Dermis microvascular lymphatic vessel endothelial cell (primary cell): Measurements from ENCODE around the gene ZNF317. TPM values are rescaled to one million over a fixed set of nuclear protein-coding genes. Genes with fewer than 3 reads are reported as not detected.
"Not testable (repeated sequence)": the region's sequence is repeated elsewhere in the genome, so short reads cannot be mapped to it uniquely, and the experiment has no call there.

Experiments used
- DNase-seq, 2 donors: peaks; one replicate each; pipeline versions ENCODE4 v3.0.0 to v3.0.0-alpha.2; 2010; ENCODE audit warnings: low read depth in 2 of 2
- total RNA-seq: library from RNA; depleted of rRNA; stranded (reverse); fragments of >200 nt; gene quantifications from 2 replicates; pipeline ENCODE4 v1.2.1, GENCODE V29; 2014

Gene ZNF317
- total RNA-seq, 1 donor from 2014 or later: 8.0 TPM

GRCh38 chr19:9171393-9171991, 31.3 kb downstream of the ZNF317 start:
- DNase-seq: no peak

- DNase-seq: no peak
Measured at GRCh38 chr19:9175326-9175725, 35.1 kb downstream of the ZNF317 start.

- no peak for DNase-seq
Measured at GRCh38 chr19:9178901-9179300, 38.7 kb downstream of the ZNF317 start, which contains the start of gene OR7D2. Gene OR7D2 (plus strand): TSS chr19:9178979. CDS start chr19:9185782, 6,803 bp downstream.

- no peak for DNase-seq
Measured at GRCh38 chr19:9183000-9183399, 42.8 kb downstream of the ZNF317 start.

GRCh38 chr19:9187191-9187590, 47.0 kb downstream of the ZNF317 start:
- no peak for DNase-seq

GRCh38 chr19:9189535-9189934, 49.3 kb downstream of the ZNF317 start:
- no peak for DNase-seq

GRCh38 chr19:9198044-9198443, 57.8 kb downstream of the ZNF317 start:
- DNase-seq: not testable (repeated sequence)

- peak; percentile 21 to 66 for DNase-seq
Measured at GRCh38 chr19:9205501-9206113, 65.4 kb downstream of the ZNF317 start.

Other genes with a start within 250 kb of the ZNF317 start
- gene MUC16, start 130.0 kb upstream of the ZNF317 start, total RNA-seq: not detected in 2 replicates
- not detected in 2 replicates for gene OR1M1, start 53.3 kb upstream of the ZNF317 start, total RNA-seq
- gene OR7G2, start 32.9 kb upstream of the ZNF317 start, total RNA-seq: not detected in 2 replicates
- gene OR7G1, start 24.6 kb upstream of the ZNF317 start, total RNA-seq: not detected in 2 replicates
- not detected in 2 replicates for gene OR7G3, start 13.4 kb upstream of the ZNF317 start, total RNA-seq
- gene OR7D2, start 38.6 kb downstream of the ZNF317 start, total RNA-seq: under 0.01 and 0.25 TPM in 2 replicates
- not detected in 2 replicates for gene OR7D4, start 79.2 kb downstream of the ZNF317 start, total RNA-seq
- not detected in 2 replicates for gene OR7E24, start 110.5 kb downstream of the ZNF317 start, total RNA-seq
- gene ZNF699, start 169.4 kb downstream of the ZNF317 start, total RNA-seq: 4.6 and 4.9 TPM in 2 replicates
- 8.3 and 11.8 TPM in 2 replicates for gene ZNF559, start 183.8 kb downstream of the ZNF317 start, total RNA-seq
- 0.51 and 0.89 TPM in 2 replicates for gene ZNF177, start 222.6 kb downstream of the ZNF317 start, total RNA-seq